Osteoblast (primary cell): Measurements from ENCODE around the gene FAM120B. TPM values are rescaled to one million over a fixed set of nuclear protein-coding genes. Genes with fewer than 3 reads are reported as not detected.
"Not testable (repeated sequence)": the region's sequence is repeated elsewhere in the genome, so short reads cannot be mapped to it uniquely, and the experiment has no call there.

Experiments
- DNase-seq: peaks from one replicate; pipeline ENCODE4 v3.0.0; 2011; ENCODE audit warnings: low spot score, mixed read lengths; ENCODE audit not compliant: insufficient read length; ENCODE audit errors: missing footprints
- H2AFZ ChIP-seq: 2 replicates; pipeline ENCODE4 v1.6.0; 2011; ENCODE audit warnings: mild to moderate bottlenecking, low read length
- H3K27ac ChIP-seq: 2 replicates; pipeline ENCODE4 v1.5.1; 2011; ENCODE audit warnings: mild to moderate bottlenecking, low read depth, low read length, moderate library complexity
- H3K27me3 ChIP-seq: 2 replicates; pipeline ENCODE4 v1.6.0; 2012; ENCODE audit warnings: mild to moderate bottlenecking, control low read depth, inconsistent platforms, low read length, moderate library complexity; ENCODE audit not compliant: insufficient read depth
- H3K36me3 ChIP-seq: 2 replicates; pipeline ENCODE4 v1.5.1; 2011; ENCODE audit warnings: mild to moderate bottlenecking, low read length, control low read depth, moderate library complexity; ENCODE audit not compliant: insufficient read depth
- H3K4me1 ChIP-seq: 2 replicates; pipeline ENCODE4 v1.5.1; 2011; ENCODE audit warnings: mild to moderate bottlenecking, low read length, control low read depth, moderate library complexity; ENCODE audit not compliant: insufficient read depth
- H3K4me2 ChIP-seq: 2 replicates; pipeline ENCODE4 v1.6.0; 2011; ENCODE audit warnings: mild to moderate bottlenecking, low read length; ENCODE audit not compliant: insufficient read depth
- H3K4me3 ChIP-seq: fragments of 200-600 bp; sonication (generic); 3 replicates; pipeline ENCODE4 v1.5.1; 2012; ENCODE audit warnings: mild to moderate bottlenecking, low read length, inconsistent platforms; ENCODE audit not compliant: insufficient read depth
- H3K79me2 ChIP-seq: 2 replicates; pipeline ENCODE4 v1.6.0; 2012; ENCODE audit warnings: mild to moderate bottlenecking, low read length, control low read depth, inconsistent platforms; ENCODE audit not compliant: insufficient read depth
- H3K9me3 ChIP-seq: 2 replicates; pipeline ENCODE4 v1.5.1; 2011; ENCODE audit warnings: low read depth, low read length, control low read depth
- H4K20me1 ChIP-seq: 2 replicates; pipeline ENCODE4 v1.6.0; 2012; ENCODE audit warnings: mild to moderate bottlenecking, low read length, control low read depth; ENCODE audit not compliant: insufficient read depth
- total RNA-seq: library from RNA; depleted of rRNA; stranded (reverse); fragments of >200 nt; gene quantifications from 2 replicates; pipeline ENCODE4 v1.2.3, GENCODE V29; 2012
- TF ChIP-seq, protein P1 (sequence below): IDR thresholded peaks from 2 replicates; pipeline ENCODE4 v1.5.1; 2011; ENCODE audit warnings: mild to moderate bottlenecking, low read depth, low read length, moderate library complexity; ENCODE audit errors: extremely low read depth

Gene FAM120B
- total RNA-seq, 1 donor = 13.4 TPM

DNA sequence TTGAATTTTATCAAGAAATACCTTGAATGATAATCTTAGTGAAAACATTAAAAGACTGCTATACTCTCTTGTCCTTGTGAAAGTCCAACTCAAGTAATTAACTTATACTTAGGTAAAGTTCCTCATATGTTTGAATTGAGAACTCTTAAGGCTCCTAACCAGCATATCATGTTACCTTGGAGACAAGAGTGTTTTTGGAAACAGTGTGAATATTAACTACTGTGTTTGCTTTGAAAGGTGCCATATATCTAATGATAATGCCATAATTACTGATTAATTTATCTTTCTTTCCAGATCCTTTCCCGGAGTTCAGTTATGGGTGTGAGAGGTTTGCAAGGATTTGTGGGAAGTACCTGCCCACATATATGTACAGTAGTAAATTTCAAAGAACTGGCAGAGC is 10.5 kb downstream of the FAM120B start:
- Histone ChIP-seq H3K79me2 (peaks cover 83% of the 10 kb centered on the region), H3K36me3 (peaks cover 23% of the 10 kb centered on the region), H4K20me1 (peaks cover 34% of the 10 kb centered on the region), H3K27ac (no peak overlapping the region), H3K9me3 (no peaks in the 10 kb centered on the region), H3K4me1 (no peaks in the 10 kb centered on the region), H2AFZ (no peak overlapping the region), H3K27me3 (no peaks in the 10 kb centered on the region), H3K4me2 (no peak overlapping the region), H3K4me3 (no peak overlapping the region)
- DNase-seq = no peak
- TF ChIP-seq, protein P1, sequence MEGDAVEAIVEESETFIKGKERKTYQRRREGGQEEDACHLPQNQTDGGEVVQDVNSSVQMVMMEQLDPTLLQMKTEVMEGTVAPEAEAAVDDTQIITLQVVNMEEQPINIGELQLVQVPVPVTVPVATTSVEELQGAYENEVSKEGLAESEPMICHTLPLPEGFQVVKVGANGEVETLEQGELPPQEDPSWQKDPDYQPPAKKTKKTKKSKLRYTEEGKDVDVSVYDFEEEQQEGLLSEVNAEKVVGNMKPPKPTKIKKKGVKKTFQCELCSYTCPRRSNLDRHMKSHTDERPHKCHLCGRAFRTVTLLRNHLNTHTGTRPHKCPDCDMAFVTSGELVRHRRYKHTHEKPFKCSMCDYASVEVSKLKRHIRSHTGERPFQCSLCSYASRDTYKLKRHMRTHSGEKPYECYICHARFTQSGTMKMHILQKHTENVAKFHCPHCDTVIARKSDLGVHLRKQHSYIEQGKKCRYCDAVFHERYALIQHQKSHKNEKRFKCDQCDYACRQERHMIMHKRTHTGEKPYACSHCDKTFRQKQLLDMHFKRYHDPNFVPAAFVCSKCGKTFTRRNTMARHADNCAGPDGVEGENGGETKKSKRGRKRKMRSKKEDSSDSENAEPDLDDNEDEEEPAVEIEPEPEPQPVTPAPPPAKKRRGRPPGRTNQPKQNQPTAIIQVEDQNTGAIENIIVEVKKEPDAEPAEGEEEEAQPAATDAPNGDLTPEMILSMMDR = no peak

DNA sequence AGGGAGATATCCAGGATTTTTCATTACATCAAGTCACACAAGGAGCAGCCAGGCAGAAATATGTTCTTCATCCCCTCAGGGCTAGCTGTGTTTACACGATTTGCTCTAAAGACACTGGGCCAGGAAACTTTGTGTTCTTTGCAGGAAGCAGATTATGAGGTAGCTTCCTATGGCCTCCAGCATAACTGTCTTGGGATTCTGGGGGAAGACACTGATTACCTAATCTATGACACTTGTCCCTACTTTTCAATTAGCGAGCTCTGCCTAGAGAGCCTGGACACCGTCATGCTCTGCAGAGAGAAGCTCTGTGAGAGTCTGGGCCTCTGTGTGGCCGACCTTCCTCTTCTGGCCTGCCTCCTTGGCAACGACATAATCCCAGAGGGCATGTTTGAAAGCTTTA is 11.2 kb downstream of the FAM120B start:
- peaks cover 85% of the 10 kb centered on the region for H3K79me2 ChIP-seq
- peaks cover 31% of the 10 kb centered on the region for H4K20me1 ChIP-seq

DNA sequence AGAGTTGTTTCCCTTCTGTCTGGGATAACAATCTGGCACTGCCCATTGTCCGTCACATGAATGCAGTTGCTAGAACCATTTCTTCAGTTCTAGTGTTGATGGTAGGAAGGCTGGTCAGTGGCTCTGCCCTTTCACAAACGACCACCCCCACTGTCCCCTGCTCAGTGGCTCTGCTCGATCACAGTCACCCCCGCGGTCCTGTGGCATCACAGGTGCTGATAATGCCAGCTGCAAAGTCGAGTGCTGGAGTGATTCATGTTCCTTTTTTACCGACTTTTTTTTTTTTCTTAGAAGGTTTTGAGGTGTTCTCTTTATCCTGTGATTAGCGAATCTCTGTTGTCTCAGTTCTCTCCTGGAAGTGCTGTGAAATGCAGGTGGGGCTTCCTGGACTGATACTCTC is 22.8 kb downstream of the FAM120B start:
- Histone ChIP-seq H3K4me3 (no peak overlapping the region), H4K20me1 (peaks cover 7% of the 10 kb centered on the region), H3K36me3 (peaks cover 50% of the 10 kb centered on the region), H3K4me2 (no peak overlapping the region), H2AFZ (no peak overlapping the region), H3K27me3 (no peaks in the 10 kb centered on the region), H3K9me3 (no peaks in the 10 kb centered on the region), H3K79me2 (peaks cover 21% of the 10 kb centered on the region), H3K27ac (no peak overlapping the region), H3K4me1 (no peaks in the 10 kb centered on the region)
- DNase-seq = no peak
- TF ChIP-seq, protein P1 = no peak

More for the DNA sequence above, 11.2 kb downstream of the FAM120B start:
- TF ChIP-seq, protein P1 = no peak
- peaks cover 26% of the 10 kb centered on the region for H3K36me3 ChIP-seq
- no peak overlapping the region for H3K27ac ChIP-seq
- DNase-seq = no peak
- no peaks in the 10 kb centered on the region for H3K27me3 ChIP-seq
- no peak overlapping the region for H2AFZ ChIP-seq
- H3K9me3 ChIP-seq = no peaks in the 10 kb centered on the region
- no peak overlapping the region for H3K4me3 ChIP-seq
- H3K4me2 ChIP-seq = no peak overlapping the region
- no peaks in the 10 kb centered on the region for H3K4me1 ChIP-seq

DNA sequence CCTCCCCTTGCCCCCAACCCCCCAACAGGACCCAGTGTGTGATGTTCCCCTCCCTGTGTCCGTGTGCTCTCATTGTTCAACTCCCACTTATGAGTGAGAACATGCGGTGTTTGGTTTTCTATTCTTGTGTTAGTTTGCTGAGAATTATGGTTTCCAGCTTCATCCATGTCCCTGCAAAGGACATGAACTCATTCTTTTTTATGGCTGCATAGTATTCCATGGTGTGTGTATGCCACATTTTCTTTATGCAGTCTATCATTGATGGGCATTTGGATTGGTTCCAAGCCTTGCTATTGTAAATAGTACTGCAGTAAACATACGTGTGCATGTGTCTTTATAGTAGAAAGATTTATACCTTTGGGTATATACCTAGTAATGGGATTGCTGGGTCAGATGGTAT is 28.6 kb downstream of the FAM120B start:
- not testable (repeated sequence) for DNase-seq, H3K4me3 ChIP-seq, H3K27me3 ChIP-seq, H2AFZ ChIP-seq, H3K27ac ChIP-seq, H3K9me3 ChIP-seq, H4K20me1 ChIP-seq, H3K4me1 ChIP-seq, H3K4me2 ChIP-seq
- H3K36me3 ChIP-seq = peaks cover 30% of the 10 kb centered on the region
- peaks cover 43% of the 10 kb centered on the region for H3K79me2 ChIP-seq
